Measurements from ENCODE around the gene PIGH.

PIGH gene

DNA sequence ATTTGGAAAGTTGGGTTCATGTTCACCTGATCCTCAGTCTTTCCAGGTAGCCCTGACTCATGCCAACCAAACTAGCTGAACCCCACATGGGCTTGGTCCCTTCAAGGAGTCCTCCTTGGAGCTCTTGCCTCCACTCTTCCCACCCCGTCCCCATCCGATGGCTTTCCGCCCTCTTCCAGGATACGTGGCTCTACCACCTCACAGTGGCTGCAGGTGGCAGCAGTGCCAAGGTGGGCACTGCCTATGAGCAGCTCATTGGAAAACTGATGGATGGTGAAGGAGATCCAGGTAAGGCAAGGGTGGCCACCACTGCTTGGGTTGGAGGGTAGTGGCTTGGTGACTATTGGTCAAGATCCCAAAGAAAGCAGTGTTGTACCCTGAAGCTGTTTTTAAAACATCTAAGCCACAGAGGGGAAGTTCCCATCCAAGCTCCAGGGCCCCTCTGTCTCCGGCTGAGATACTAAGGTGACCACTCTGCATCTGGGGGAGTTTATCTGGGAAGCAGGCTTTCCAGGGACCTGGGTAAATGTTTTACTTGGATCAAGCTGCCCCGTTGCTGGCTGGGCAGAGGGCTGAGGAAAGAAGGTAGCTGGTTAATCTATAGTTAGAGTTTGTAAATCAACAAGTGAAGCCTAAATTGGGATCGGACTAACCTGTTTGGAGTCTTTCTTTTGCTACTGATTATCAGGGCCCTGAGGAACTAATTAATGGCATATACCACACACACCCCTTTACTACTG, 23.7 kb downstream of the PIGH start:
- no peak overlapping the region for H3K4me3 ChIP-seq (replicated peaks; ENCODE audit: low read depth, low read length)
- no peaks in the 10 kb centered on the region for H3K27me3 ChIP-seq (replicated peaks; ENCODE audit: control insufficient read depth, insufficient read depth, low read length)
- DNase-seq (ENCODE audit: extremely low read depth, insufficient read length) = no peak
- H3K36me3 ChIP-seq (ENCODE audit: control insufficient read depth, insufficient read depth, low read length) = no peaks in the 10 kb centered on the region
- TF ChIP-seq CTCF (IDR thresholded peaks at IDR 0.05; ENCODE audit: insufficient read depth, low read length, poor library complexity, severe bottlenecking) = no peak

DNA sequence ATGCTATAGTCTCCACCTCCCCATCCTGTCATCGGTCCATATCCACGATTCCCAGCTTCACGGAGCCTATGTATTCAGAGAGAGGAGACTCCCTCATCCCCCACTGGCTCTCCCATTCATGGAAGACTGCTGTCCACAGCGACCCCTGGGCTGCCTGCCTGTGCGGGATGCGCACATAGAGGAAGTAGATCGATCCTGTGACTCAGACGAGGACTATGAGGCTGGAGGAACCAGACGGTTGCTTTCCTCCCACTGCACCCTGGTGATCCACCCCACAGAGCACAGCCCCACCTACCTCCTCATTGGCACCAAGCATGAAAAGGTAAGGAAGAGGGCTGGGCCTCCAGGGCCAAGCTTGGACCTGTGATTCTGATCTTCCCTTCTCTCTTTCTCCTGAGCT, 24.4 kb downstream of the PIGH start:
- Histone ChIP-seq H3K4me3 (replicated peaks; ENCODE audit: low read depth, low read length) (no peak overlapping the region), H3K36me3 (ENCODE audit: control insufficient read depth, insufficient read depth, low read length) (no peaks in the 10 kb centered on the region), H3K27me3 (replicated peaks; ENCODE audit: control insufficient read depth, insufficient read depth, low read length) (no peaks in the 10 kb centered on the region)
- no peak for DNase-seq (ENCODE audit: extremely low read depth, insufficient read length)
- TF ChIP-seq CTCF (IDR thresholded peaks at IDR 0.05; ENCODE audit: insufficient read depth, low read length, poor library complexity, severe bottlenecking) = peak; percentile 1

DNA sequence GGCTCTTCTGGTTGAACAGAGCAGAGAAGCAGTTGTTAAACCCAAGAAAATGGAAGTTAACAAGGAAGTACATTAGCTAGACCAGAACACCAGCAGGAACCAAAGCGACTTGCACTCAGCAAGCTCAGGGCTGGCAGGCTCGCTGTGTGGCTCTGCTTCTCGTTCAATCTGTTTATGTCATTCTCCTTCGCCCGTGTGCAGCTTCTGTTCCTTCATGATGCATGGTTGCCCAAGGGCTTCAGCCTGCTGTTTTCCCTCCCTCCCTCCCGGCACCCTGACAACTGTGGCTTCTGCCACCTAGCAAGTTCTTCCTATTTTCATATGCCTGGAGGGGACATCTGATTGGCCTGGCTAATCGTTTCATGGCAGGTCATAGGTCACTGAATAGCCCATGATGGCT, 25.3 kb downstream of the PIGH start:
- no peak for TF ChIP-seq CTCF (IDR thresholded peaks at IDR 0.05; ENCODE audit: insufficient read depth, low read length, poor library complexity, severe bottlenecking)
- H3K27me3 ChIP-seq (replicated peaks; ENCODE audit: control insufficient read depth, insufficient read depth, low read length) = no peaks in the 10 kb centered on the region
- no peaks in the 10 kb centered on the region for H3K36me3 ChIP-seq (ENCODE audit: control insufficient read depth, insufficient read depth, low read length)
- no peak overlapping the region for H3K4me3 ChIP-seq (replicated peaks; ENCODE audit: low read depth, low read length)
- DNase-seq (ENCODE audit: extremely low read depth, insufficient read length) = no peak

DNA sequence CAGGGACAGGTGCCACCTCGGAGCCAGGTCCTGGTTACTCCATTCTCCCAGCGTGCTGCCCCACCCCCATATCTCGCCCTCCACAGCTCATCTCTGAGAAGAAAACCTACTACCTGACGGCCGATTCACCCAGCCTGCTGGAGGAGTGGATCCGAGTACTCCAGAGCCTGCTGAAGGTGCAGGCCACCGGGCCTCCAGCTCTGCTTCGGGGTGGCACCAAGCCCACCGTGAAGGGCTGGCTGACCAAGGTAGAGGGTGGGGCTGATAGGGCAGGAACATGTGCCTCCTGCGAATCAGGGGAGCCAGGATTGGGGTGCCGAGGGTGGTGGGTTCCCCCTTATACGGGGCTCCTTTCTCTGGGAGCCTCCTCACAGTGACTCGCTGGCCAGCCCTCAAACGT, 25.9 kb downstream of the PIGH start:
- H3K4me3 ChIP-seq (replicated peaks; ENCODE audit: low read depth, low read length) = no peak overlapping the region
- no peak for DNase-seq (ENCODE audit: extremely low read depth, insufficient read length)
- H3K36me3 ChIP-seq (ENCODE audit: control insufficient read depth, insufficient read depth, low read length) = no peaks in the 10 kb centered on the region
- TF ChIP-seq CTCF (IDR thresholded peaks at IDR 0.05; ENCODE audit: insufficient read depth, low read length, poor library complexity, severe bottlenecking) = no peak
- no peaks in the 10 kb centered on the region for H3K27me3 ChIP-seq (replicated peaks; ENCODE audit: control insufficient read depth, insufficient read depth, low read length)

DNA sequence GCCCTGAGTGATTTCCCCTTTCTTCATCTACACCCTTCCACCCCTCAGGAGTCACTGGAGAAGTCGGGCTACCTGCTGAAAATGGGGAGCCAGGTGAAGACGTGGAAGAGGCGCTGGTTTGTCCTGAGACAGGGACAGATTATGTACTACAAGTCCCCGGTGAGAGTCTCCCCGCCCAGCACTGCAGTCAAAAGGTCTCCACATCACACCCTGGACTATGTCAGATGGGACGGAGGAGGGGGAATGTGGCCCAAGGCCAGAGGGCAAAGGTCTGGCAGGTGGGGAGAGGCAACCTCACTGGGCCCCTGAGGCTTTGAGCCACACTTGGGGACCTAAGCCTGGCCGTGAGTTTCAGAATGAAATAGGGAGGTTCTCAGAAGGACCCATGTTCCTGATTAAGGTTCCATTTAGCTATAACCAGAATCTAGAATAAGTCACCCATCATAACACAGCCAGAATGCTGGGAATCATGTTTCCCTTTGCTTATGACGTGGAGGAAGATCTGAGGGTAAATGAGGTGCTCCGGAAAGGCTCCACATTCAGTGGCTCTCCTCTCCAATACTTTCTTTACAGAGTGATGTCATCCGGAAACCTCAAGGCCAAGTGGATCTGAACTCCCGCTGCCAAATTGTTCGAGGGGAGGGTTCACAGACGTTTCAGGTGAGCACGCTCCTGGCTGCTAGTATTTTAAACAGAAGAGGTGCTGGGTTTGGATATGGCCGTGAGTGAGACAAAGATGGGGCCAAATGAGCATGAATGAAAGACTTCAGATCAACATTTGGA, 26.6 kb downstream of the PIGH start:
- TF ChIP-seq CTCF (IDR thresholded peaks at IDR 0.05; ENCODE audit: insufficient read depth, low read length, poor library complexity, severe bottlenecking) = no peak
- Histone ChIP-seq H3K4me3 (replicated peaks; ENCODE audit: low read depth, low read length) (no peak overlapping the region), H3K27me3 (replicated peaks; ENCODE audit: control insufficient read depth, insufficient read depth, low read length) (no peaks in the 10 kb centered on the region), H3K36me3 (ENCODE audit: control insufficient read depth, insufficient read depth, low read length) (no peaks in the 10 kb centered on the region)
- DNase-seq (ENCODE audit: extremely low read depth, insufficient read length) = no peak
